ENCODE measurements around the gene OR8B3. TPM values are rescaled to one million over a fixed set of nuclear protein-coding genes. Genes with fewer than 3 reads are reported as not detected.

OR8B3 gene
- total and polyA plus RNA-seq, 2 donors (not counting 3 experiments of a cell fraction or from before 2014, with no cell fraction given) = not detected

DNA sequence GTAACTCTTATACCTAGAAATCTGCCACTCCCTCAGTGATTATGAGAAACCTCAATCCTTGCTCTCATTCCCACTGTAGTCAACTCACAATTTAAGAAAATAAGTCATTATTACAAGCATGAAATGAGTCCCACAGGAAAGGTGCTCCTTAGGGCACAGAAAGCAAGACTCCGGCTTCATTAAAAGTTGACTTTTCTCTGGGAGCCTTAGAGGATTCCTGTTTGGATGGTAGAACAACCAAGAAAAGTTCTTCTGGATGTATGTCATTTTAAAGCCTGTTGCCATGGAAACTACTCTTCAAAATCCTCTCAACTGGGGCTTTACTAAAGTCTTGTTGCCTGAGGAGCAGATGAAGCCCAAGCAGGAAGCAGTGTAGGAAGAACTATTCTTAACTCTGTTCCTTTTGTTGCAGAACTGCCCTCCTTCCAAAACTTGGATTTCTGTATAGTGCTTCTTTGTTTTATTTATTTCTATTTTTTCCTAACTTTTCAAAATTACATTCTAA, 46.9 kb upstream of the OR8B3 start, which contains the start of gene OR8B8:
Gene OR8B8 (minus strand): TSS at position 51 of the 505 bp plus-strand sequence. CDS start 4,611 bp downstream, outside the sequence.
- CTCF ChIA-PET = no interaction called here
- no peak within 1 kb of the TSS for H3K27ac ChIP-seq (ENCODE audit: insufficient read depth, low read depth, low read length)
- H3K79me2 ChIP-seq (ENCODE audit: control insufficient read depth, insufficient read depth, low read length) = no peaks in the 10 kb centered on the region
- H3K36me3 ChIP-seq (ENCODE audit: control insufficient read depth in 2 of 2, extremely low read depth in 1 of 2, insufficient read depth in 2 of 2, low read length in 2 of 2) = no peaks in the 10 kb centered on the region
- BruUV-seq (replicated peaks) = no TSS peak
- intact Hi-C loops (cut with micrococcal nuclease) (no loop called here), dilution Hi-C loops (cut with MboI; ENCODE audit: extremely low pct_ligation_motif_present, low sequenced_read_pairs) (no loop called here)
- H4K20me1 ChIP-seq (replicated peaks; ENCODE audit: control insufficient read depth, extremely low read depth, insufficient read depth, low read length) = no peaks in the 10 kb centered on the region
- no peaks in the 10 kb centered on the region for H3K9me3 ChIP-seq (replicated peaks; ENCODE audit: control insufficient read depth, insufficient read depth, low read length)
- H3K4me3 ChIP-seq (replicated peaks in 1 of 3; ENCODE audit: insufficient read depth in 1 of 3, low read depth in 1 of 3, low read length in 3 of 3) = no peak within 1 kb of the TSS
- no peak within 1 kb of the TSS for H2AFZ ChIP-seq (ENCODE audit: low read depth, low read length)
- no peak for DNase-seq (ENCODE audit: low read depth, low spot score)
- no peak within 1 kb of the TSS for H3K9ac ChIP-seq (replicated peaks; ENCODE audit: extremely low read depth, insufficient read depth, low read length)
- no peaks in the 10 kb centered on the region for H3K4me1 ChIP-seq (ENCODE audit: control insufficient read depth, extremely low read depth, insufficient read depth, low read length)
- no peaks in the 10 kb centered on the region for H3K27me3 ChIP-seq (ENCODE audit: control insufficient read depth in 2 of 2, insufficient read depth in 2 of 2, low read length in 2 of 2)
- no peaks in the 10 kb centered on the region for H3K9me1 ChIP-seq (replicated peaks; ENCODE audit: control insufficient read depth, extremely low read depth, insufficient read depth, low read length)
- FAIRE-seq = no peak
- POLR2A ChIA-PET = no interaction called here
- H3K4me2 ChIP-seq (ENCODE audit: insufficient read depth, low read length) = no peak within 1 kb of the TSS
- TF ChIP-seq MYC (IDR thresholded peaks at IDR 0.05; ENCODE audit: low read depth, low read length) (no peak), FOS (IDR thresholded peaks at IDR 0.05; ENCODE audit: borderline replicate concordance, insufficient read depth, low read length) (no peak), EZH2 (IDR thresholded peaks at IDR 0.05; ENCODE audit: borderline replicate concordance, low read depth, low read length, severe bottlenecking) (no peak), POLR2A (IDR thresholded peaks at IDR 0.05; ENCODE audit: low read depth, low read length) (no peak), JUN (IDR thresholded peaks at IDR 0.05; ENCODE audit: borderline replicate concordance, insufficient read depth, insufficient read length, low read depth) (no peak), GATA2 (IDR thresholded peaks at IDR 0.05; ENCODE audit: insufficient read depth, insufficient read length, low read depth, low read length) (no peak), POLR2AphosphoS5 (IDR thresholded peaks at IDR 0.05; ENCODE audit: insufficient read depth, low read depth, low read length) (no peak)
- TF ChIP-seq, protein P1, sequence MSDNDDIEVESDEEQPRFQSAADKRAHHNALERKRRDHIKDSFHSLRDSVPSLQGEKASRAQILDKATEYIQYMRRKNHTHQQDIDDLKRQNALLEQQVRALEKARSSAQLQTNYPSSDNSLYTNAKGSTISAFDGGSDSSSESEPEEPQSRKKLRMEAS (IDR thresholded peaks at IDR 0.05; ENCODE audit: insufficient read depth, insufficient read length) = no peak
- TF ChIP-seq, protein P2, sequence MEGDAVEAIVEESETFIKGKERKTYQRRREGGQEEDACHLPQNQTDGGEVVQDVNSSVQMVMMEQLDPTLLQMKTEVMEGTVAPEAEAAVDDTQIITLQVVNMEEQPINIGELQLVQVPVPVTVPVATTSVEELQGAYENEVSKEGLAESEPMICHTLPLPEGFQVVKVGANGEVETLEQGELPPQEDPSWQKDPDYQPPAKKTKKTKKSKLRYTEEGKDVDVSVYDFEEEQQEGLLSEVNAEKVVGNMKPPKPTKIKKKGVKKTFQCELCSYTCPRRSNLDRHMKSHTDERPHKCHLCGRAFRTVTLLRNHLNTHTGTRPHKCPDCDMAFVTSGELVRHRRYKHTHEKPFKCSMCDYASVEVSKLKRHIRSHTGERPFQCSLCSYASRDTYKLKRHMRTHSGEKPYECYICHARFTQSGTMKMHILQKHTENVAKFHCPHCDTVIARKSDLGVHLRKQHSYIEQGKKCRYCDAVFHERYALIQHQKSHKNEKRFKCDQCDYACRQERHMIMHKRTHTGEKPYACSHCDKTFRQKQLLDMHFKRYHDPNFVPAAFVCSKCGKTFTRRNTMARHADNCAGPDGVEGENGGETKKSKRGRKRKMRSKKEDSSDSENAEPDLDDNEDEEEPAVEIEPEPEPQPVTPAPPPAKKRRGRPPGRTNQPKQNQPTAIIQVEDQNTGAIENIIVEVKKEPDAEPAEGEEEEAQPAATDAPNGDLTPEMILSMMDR (IDR thresholded peaks at IDR 0.05; ENCODE audit: extremely low read depth in 1 of 2, insufficient read depth in 1 of 2, low read depth in 1 of 2, low read length in 2 of 2) = no peak

All from endothelial cell of umbilical vein (primary cell).